NB4 (cell line): ENCODE data around the gene POLR2L.

ENCODE experiments used
- MYC ChIP-seq: IDR thresholded peaks from 2 replicates; pipeline ENCODE4 v1.6.1; 2011; ENCODE audit warnings: low read depth, low read length
- POLR2A ChIP-seq: IDR thresholded peaks from 2 replicates; pipeline ENCODE4 v1.6.1; 2011; ENCODE audit warnings: mild to moderate bottlenecking; ENCODE audit not compliant: insufficient read length; ENCODE audit errors: extremely low read depth
- TF ChIP-seq, protein P1 (sequence below): IDR thresholded peaks from one replicate; pipeline ENCODE4 v1.5.1; 2012; ENCODE audit warnings: low read depth, low read length

GRCh38 chr11:825366-826226, 16.7 kb downstream of the POLR2L start:
- TF ChIP-seq, protein P1, sequence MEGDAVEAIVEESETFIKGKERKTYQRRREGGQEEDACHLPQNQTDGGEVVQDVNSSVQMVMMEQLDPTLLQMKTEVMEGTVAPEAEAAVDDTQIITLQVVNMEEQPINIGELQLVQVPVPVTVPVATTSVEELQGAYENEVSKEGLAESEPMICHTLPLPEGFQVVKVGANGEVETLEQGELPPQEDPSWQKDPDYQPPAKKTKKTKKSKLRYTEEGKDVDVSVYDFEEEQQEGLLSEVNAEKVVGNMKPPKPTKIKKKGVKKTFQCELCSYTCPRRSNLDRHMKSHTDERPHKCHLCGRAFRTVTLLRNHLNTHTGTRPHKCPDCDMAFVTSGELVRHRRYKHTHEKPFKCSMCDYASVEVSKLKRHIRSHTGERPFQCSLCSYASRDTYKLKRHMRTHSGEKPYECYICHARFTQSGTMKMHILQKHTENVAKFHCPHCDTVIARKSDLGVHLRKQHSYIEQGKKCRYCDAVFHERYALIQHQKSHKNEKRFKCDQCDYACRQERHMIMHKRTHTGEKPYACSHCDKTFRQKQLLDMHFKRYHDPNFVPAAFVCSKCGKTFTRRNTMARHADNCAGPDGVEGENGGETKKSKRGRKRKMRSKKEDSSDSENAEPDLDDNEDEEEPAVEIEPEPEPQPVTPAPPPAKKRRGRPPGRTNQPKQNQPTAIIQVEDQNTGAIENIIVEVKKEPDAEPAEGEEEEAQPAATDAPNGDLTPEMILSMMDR, result no peak
- TF ChIP-seq POLR2A (peak; percentile 15), MYC (no peak)
